Urinary bladder (tissue), 4 donors: ENCODE data around the gene ZCWPW1. TPM values are rescaled to one million over a fixed set of nuclear protein-coding genes. Genes with fewer than 3 reads are reported as not detected.
"Not testable (repeated sequence)": the region's sequence is repeated elsewhere in the genome, so short reads cannot be mapped to it uniquely, and the experiment has no call there.

Experiments
- DNase-seq: peaks from one replicate; pipeline ENCODE4 v3.0.0-alpha.2; 2015; ENCODE audit errors: extremely low spot score
- H3K27ac ChIP-seq: one replicate; pipeline ENCODE4 v1.5.1; 2013; ENCODE audit warnings: low read depth, mild to moderate bottlenecking, moderate library complexity
- H3K36me3 ChIP-seq: one replicate; pipeline ENCODE4 v1.6.1; 2013; ENCODE audit warnings: mild to moderate bottlenecking, moderate library complexity; ENCODE audit not compliant: insufficient read depth
- H3K4me1 ChIP-seq: one replicate; pipeline ENCODE4 v1.6.1; 2013; ENCODE audit warnings: mild to moderate bottlenecking, moderate library complexity; ENCODE audit not compliant: insufficient read depth
- H3K4me3 ChIP-seq: one replicate; pipeline ENCODE4 v1.5.1; 2013; ENCODE audit warnings: low read depth, low read length
- WGBS: extraction: QIAGEN DNeasy Blood & Tissue Kit; methylation state at CpG from one replicate; pipeline ENCODE4 v1.1.7; 2013; 5-methylcytosine and 5-hydroxymethylcytosine counted together
- polyA plus RNA-seq: library from polyadenylated mRNA; stranded (reverse); fragments of 200-250 nt; gene quantifications from one replicate; pipeline ENCODE4 v1.2.3, GENCODE V29; 2013
- total RNA-seq: library from RNA; depleted of rRNA; stranded (reverse); fragments of >200 nt; gene quantifications from one replicate; pipeline ENCODE4 v1.2.3, GENCODE V29; 2014
- donor health status: healthy with polysubstance abuse.
- donor health status: healthy.

Gene ZCWPW1
- total and polyA plus RNA-seq, 2 donors: 4.2 to 8.7 TPM

DNA sequence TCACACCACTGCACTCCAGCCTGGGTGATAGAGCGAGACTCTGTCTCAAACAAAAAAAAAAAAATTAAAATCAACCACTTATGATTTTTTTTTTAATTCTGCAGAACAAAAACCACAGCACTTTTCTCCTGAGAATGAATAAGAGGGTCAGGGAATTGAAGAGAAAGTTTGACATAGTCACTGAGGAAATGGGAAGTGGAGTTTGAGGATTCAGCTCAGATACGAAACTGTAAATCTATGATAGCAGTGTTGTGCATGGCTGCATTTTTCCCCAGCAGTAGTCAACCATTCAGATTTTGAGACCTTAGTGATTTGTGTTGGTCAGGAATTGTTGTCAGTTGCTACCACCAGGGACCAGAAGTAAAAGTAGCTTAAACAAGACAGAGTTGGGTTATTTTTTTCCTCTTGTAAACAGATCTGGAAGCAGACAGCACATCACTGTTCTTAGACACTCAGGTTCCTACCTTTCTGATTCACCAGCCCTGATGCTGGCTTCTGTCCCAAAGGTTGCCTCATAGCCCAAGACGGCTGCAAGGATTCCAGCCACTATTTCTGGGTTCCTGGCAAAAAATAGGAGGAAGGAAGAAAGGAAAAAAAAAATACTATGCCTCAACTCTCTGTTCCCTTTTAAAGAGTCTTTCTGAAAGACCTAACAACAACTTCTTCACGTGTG, 35.1 kb downstream of the ZCWPW1 start:
- Histone ChIP-seq H3K4me3 (no peak overlapping the region), H3K27ac (no peak overlapping the region)
- 72% methylated on average over 4 of the region's 4 CpGs for WGBS

DNA sequence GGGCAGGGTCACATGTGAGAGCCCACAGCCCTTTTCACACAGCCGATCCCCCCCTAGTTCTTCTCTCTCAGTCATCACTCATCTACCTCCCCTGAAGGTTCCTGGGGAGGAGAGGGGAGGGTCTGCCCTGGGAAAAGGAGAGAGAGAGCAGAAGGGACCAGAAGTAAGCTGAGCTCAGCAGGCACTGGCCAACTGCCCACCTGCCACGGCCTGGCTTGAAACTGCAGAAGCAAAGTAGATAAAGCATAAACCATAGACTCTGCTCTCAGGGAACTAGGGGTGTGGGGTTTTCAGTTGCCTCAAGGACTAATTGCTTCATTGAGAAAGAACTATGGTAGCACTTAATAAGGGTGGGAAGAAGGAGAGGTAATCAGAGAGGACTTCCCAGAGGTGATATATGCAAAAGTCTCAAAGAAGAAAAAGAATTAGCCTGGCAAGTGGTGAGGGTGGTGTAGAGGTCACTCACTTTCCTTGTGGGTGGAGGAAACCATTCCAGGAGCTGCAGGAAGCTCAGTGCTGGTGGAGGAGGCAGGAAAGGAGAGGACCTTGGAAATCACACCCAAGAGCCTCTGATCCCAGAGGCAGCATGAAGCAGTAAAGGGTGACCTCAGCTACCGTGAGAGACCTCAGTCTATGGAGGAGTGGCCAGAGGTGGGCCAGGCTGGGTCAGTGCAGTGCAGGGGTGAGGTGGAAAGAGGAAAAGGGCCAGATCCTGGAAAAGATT, 38.1 kb downstream of the ZCWPW1 start:
- Histone ChIP-seq H3K27ac (no peak overlapping the region), H3K36me3 (no peaks in the 10 kb centered on the region), H3K4me3 (no peak overlapping the region), H3K4me1 (no peaks in the 10 kb centered on the region)
- 49% methylated on average over 3 of the region's 3 CpGs for WGBS
- DNase-seq: no peak

More for the DNA sequence above, 35.1 kb downstream of the ZCWPW1 start:
- Histone ChIP-seq H3K4me1 (no peaks in the 10 kb centered on the region), H3K36me3 (no peaks in the 10 kb centered on the region)
- no peak for DNase-seq

DNA sequence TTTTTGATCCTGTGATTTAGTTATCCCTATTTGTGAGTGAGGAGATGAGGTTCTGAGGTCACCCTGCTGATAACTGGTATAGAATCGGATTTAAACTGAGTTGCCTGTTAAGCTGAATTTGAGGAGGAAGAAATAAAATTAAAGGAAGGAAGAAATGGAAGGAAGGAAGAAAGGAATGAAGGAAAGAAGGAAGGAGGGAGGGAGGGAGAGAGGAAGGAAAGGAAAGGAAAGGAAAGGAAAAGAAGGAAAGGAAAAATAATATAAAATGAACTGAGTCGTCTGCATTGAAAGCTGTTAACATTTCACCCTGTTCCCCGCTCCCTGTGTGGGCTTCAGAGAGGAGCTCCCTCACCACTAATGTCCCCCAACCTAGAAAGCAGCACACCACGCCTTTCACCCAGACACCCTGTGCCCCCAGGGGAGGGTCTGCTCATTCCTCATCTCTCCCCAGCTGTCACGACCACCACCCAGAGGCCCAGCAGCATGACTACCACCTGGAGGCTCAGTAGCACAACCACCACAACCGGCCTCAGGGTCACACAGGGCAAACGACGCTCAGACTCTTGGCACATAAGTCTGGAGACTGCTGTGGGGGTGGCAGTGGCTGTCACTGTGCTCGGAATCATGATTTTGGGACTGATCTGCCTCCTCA, 38.9 kb downstream of the ZCWPW1 start:
- Histone ChIP-seq H3K4me3 (no peak overlapping the region), H3K36me3 (no peaks in the 10 kb centered on the region), H3K4me1 (no peaks in the 10 kb centered on the region), H3K27ac (no peak overlapping the region)
- 67% methylated on average over 9 of the region's 9 CpGs for WGBS
- no peak for DNase-seq

DNA sequence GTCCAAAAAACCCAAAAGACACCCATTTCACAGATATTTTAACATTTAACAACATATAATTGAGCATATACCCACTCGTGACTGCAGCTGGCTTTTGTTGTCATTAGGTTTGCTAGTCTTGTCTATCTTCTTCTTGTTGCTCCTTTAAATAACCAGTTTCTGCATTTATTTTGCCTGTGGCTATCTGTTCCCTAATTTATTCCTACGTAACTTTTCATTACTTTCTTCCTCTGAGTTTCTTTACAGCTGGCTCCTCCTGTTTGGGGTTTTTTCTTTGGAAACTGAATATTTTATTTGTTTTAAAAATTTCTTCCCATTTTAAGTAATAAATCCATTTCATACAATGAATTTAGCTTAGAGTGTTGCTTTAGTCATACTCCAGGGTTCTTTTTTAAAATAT, 40.8 kb downstream of the ZCWPW1 start:
- H3K4me1 ChIP-seq: no peaks in the 10 kb centered on the region
- no peaks in the 10 kb centered on the region for H3K36me3 ChIP-seq
- 84% methylated on average over 2 of the region's 2 CpGs for WGBS
- no peak overlapping the region for H3K27ac ChIP-seq
- no peak overlapping the region for H3K4me3 ChIP-seq
- no peak for DNase-seq

DNA sequence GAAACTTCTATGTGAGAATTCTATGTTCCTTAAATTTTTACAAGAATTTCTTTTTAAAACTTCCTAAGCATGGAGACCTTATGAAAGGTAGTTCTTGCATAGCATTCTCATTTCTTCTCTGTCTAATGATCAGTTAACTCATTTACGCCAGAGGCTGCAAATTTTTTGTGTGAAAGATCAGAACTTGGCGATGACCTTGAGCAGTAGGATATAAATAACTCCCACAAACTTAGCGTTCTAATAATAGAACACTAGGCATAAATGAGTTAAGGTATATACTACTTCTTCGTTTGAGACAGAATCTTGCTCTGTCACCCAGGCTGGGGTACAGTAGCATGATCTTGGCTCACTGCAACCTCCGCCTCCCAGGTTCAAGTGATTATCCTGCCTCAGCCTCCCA, 41.6 kb downstream of the ZCWPW1 start:
- H3K27ac ChIP-seq: no peak overlapping the region
- no peak overlapping the region for H3K4me3 ChIP-seq
- H3K36me3 ChIP-seq: no peaks in the 10 kb centered on the region
- H3K4me1 ChIP-seq: no peaks in the 10 kb centered on the region
- DNase-seq: no peak
- 56% methylated on average over 5 of the region's 5 CpGs for WGBS

DNA sequence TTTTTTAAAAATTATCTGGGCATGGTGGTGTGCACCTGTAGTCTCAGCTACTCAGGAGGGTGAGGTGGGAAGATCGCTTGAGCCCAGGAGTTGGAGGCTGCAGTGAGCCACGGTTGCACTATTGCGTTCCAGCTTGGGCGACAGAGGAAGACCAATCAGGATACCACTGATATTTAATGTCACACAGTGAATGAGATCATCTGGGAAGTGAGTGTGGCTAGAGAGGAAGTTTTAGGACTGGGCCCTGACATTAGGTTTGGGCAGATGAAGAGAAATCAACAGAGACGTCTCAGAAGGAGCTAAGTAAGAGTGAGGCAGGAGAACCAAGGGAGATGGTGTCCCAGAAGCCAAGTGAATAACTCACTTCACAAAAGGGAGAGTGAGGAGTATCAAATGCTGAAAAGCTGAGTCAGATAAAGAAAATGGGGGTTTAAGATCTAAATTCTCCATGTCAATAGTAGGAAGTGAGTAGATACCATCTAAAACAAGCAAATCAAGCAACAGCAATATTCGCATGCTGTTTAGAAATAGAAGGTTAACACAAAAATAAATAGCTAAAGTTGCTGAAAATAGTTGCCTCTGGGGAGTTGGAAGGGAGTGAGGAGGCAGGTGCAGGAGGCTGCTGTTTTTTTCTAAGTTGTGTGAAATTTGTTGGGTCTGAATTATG, 43.7 kb downstream of the ZCWPW1 start:
- Histone ChIP-seq H3K27ac (no peak overlapping the region), H3K4me3 (no peak overlapping the region), H3K36me3 (no peaks in the 10 kb centered on the region), H3K4me1 (no peaks in the 10 kb centered on the region)
- whole genome bisulfite sequencing: 84% methylated on average over 6 of the region's 6 CpGs
- no peak for DNase-seq

DNA sequence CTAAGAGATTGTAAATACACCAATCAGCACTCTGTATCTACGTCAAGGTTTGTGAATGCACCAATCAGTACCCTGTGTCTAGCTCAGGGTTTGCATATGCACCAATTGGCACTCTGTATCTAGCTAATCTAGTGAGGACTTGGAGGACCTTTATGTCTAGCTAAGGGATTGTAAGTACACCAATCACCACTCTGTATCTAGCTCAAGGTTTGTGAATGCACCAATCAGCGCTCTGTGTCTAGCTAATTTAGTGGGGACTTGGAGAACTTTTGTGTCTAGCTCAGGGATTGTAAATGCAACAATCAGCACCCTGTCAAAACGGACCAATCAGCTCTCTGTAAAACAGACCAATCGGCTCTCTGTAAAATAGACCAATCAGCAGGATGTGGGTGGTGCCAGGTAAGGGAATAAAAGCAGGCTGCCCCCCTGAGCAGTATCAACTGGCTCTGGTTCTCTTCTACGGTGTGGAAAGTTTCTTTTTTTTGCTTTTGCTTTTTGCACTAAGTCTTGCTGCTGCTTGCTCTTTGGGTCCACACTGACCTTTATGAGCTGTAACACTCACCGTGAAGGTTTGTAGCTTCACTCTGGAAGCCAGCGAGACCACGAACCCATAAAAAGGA, 46.2 kb downstream of the ZCWPW1 start:
- not testable (repeated sequence) for H3K4me3 ChIP-seq, H3K36me3 ChIP-seq, H3K4me1 ChIP-seq, H3K27ac ChIP-seq, DNase-seq
- WGBS: 79% methylated on average over 8 of the region's 8 CpGs

DNA sequence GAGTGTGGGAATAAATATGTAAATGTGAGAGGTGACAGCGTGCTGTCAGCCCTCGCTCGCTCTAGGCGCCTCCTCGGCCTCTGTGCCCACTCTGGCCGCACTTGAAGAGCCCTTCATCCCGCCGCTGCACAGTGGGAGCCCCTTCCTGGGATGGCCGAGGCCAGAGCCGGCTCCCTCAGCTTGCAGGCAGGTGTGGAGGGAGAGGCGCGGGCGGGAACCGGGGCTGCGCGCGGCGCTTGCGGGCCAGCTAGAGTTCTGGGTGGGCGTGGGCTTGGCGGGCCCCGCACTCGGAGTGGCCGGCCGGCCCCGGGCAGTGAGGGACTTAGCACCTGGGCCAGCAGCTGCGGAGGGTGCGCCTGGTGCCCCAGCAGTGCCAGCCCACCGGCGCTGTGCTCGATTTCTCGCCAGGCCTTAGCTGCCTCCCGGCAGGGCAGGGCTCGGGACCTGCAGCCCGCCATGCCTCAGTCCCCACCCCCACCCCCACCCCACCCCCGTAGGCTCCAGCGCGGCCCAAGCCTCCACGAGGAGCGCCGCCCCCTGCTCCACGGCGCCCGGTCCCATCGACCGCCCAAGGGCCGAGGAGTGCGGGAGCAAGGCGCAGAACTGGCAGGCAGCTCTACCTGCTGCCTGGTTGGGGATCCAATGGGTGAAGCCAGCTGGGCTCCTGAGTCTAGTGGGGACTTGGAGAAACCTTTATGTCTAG, 46.8 kb downstream of the ZCWPW1 start:
- not testable (repeated sequence) for DNase-seq, H3K4me1 ChIP-seq, H3K36me3 ChIP-seq, H3K4me3 ChIP-seq, H3K27ac ChIP-seq
- 88% methylated on average over 49 of the region's 49 CpGs for WGBS

DNA sequence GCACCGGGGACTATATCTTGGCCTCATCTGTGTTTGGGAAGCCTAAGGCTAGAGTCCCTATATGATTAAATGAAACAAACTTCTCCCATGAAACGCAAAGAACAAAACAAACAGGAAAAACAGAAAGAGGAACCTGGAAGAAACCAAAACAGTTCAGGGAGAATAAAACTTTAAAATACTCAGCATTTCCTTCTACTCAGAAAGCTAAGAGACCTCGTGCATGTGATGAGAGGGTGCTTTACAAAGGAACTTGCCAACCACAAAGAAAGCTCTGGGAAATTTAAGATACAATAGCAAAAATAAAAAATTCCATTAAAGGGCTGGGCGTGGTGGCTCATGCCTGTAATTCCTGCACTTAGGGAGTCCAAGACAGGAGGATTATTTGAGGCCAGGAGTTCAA, 48.3 kb downstream of the ZCWPW1 start:
- Histone ChIP-seq H3K27ac (no peak overlapping the region), H3K36me3 (no peaks in the 10 kb centered on the region), H3K4me3 (no peak overlapping the region), H3K4me1 (no peaks in the 10 kb centered on the region)
- WGBS: 74% methylated on average over 4 of the region's 4 CpGs
- no peak for DNase-seq

DNA sequence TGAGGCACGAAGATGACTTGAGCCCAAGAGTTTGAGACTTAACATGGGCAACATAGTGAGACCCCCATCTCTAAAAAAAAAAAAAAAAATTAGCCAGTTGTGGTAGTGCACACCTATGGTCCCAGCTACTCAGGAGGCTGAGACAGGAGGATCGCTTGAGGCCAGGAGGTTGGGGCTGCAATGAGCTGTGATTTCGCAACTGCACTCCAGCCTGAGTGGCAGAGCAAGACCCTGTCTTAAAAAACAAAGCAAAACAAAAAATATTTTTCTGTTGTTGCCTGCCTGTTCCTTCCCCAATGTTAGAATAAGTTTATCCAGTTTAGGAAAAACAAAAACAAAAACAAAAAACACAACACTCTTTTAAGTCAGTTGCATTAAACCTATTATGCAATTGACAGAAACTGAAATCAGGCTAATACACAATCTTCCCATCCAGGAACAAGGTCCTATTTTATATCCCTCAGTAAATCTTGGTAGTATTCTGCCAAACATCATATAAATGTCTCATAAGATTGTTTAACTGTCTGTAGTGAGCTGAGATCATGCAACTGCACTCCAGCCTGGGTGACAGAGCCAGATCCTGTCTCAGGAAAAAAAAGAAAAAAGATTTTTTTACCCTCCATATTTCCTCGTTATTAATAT, 50.3 kb downstream of the ZCWPW1 start:
- H3K4me1 ChIP-seq: no peaks in the 10 kb centered on the region
- no peak overlapping the region for H3K27ac ChIP-seq
- H3K4me3 ChIP-seq: no peak overlapping the region
- peak; percentile 23 for DNase-seq
- H3K36me3 ChIP-seq: no peaks in the 10 kb centered on the region
- WGBS: 66% methylated on average over 4 of the region's 4 CpGs

DNA sequence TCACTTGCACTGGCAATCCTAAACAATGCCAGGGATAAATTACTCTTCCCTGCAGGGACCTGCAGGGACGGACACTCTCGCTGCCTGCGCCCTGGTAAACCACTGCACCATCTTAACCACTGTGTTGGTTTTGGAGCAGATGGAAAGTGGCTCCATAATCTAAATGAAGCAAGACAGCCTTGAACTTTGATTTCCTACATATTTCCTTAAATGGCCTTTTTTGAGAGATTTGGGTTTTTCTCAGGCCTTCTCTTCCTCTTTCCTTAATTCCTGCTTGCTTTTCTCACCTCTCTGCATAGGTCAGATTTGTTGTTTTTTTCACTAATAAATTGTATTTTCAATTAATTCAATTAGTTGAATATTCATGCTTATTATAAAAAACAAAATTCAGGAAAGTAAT, 52.4 kb downstream of the ZCWPW1 start:
- Histone ChIP-seq H3K36me3 (no peaks in the 10 kb centered on the region), H3K4me3 (no peak overlapping the region), H3K4me1 (no peaks in the 10 kb centered on the region), H3K27ac (no peak overlapping the region)
- 94% methylated on average over 3 of the region's 3 CpGs for WGBS
- no peak for DNase-seq

DNA sequence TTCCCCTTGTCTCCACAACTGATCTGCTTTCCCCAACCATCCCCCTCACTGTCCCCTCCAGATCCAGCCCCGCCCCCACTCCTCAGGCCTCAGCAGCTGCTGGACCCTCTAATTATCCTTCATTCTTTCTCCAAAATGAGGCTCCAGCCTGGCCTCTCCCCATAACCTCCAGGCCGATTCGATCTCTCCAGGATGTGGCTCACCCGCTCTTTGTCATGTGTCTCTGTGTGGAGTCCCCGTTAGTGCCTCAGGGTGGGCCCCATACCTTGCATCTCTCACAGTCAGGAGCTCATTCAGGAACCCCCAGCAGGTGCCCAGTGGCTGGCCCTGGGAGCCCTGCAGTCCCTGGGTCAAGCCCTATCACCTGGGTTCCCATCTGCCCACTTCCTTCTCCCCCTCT, 53.9 kb downstream of the ZCWPW1 start:
- DNase-seq: no peak
- Histone ChIP-seq H3K4me1 (no peaks in the 10 kb centered on the region), H3K27ac (no peak overlapping the region), H3K4me3 (no peak overlapping the region), H3K36me3 (no peaks in the 10 kb centered on the region)
- 78% methylated on average over 5 of the region's 5 CpGs for WGBS
